GM12875 (cell line): ENCODE results near the gene CT45A7.
"Not testable (repeated sequence)": the region's sequence is repeated elsewhere in the genome, so short reads cannot be mapped to it uniquely, and the experiment has no call there.

Experiments used
- H3K4me3 ChIP-seq: one replicate; pipeline ENCODE4 v1.5.1; 2011; ENCODE audit warnings: low read depth, low read length, control low read depth

The CT45A7 gene, protein sequence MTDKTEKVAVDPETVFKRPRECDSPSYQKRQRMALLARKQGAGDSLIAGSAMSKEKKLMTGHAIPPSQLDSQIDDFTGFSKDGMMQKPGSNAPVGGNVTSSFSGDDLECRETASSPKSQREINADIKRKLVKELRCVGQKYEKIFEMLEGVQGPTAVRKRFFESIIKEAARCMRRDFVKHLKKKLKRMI

DNA sequence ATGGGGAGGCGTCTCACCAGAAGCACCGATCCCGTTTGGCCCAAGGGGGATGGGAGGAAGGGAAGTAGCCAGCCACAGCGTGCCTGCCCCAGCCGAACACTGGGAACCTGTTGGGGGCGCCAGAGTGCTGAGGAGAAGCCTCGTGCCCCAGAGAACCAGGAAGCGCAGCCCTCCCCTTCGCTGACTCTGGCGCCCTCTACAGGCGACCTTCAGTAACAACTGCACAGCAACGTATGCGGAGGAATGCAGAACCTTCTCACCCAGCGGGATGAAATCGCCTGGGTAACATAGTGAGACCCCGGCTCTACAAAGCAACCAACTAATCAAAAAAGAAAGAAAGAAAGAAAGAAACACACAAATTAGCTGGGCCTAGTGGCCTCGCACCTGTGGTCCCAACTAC is at the start of gene CT45A7:
CT45A7 (minus strand) TSS at position 101 of the 400 bp plus-strand sequence. CDS start 3,747 bp downstream, outside the sequence.
- not testable (repeated sequence) for H3K4me3 ChIP-seq

DNA sequence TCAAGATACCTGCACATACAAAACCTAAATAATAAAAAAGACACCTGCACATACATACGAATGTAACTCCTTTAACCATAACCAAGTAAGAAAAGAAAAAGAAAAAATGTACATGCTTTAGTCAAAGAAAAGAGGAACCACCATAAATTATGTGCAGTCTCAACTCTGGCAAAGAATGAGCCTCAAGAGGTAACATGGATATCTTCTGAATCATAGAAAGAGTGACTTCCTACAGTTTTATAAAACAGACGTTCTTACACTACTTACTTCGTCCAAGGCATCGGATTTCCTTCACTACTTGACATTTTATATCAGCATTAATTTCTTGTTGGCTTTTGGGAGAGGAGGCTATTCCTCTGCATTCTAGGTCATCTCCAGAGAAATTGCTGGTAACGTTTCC is 45.7 kb upstream of the CT45A7 start:
- not testable (repeated sequence) for H3K4me3 ChIP-seq

GRCh38 chrX:135871712-135872111 is 34.6 kb upstream of the CT45A7 start, which contains the start of gene CT45A9:
TSS of gene CT45A9 (minus strand) at chrX:135871812. CDS start at chrX:135868061, 3,751 bp downstream.
- H3K4me3 ChIP-seq, result not testable (repeated sequence)

GRCh38 chrX:135854438-135854837 is 17.4 kb upstream of the CT45A7 start, which contains the start of gene CT45A8:
TSS of gene CT45A8 (minus strand) at chrX:135854538. CDS start at chrX:135850783, 3,755 bp downstream.
- not testable (repeated sequence) for H3K4me3 ChIP-seq

GRCh38 chrX:135819912-135820311 is 17.2 kb downstream of the CT45A7 start, which contains the start of gene CT45A2:
TSS of gene CT45A2 (minus strand) at chrX:135820012. CDS start at chrX:135816265, 3,747 bp downstream.
- not testable (repeated sequence) for H3K4me3 ChIP-seq

- H3K4me3 ChIP-seq, result not testable (repeated sequence)
Measured at GRCh38 chrX:135802687-135803086, 34.4 kb downstream of the CT45A7 start, which contains the start of gene CT45A6. TSS of gene CT45A6 (minus strand) at chrX:135802787. CDS start at chrX:135798993, 3,794 bp downstream.

GRCh38 chrX:135785403-135785802 is 51.7 kb downstream of the CT45A7 start, which contains the start of gene CT45A5:
TSS of gene CT45A5 (minus strand) at chrX:135785503. CDS start at chrX:135781729, 3,774 bp downstream.
- not testable (repeated sequence) for H3K4me3 ChIP-seq
